Brain pericyte (primary cell): ENCODE results near the gene SAMD8.
"Not testable (repeated sequence)": the region's sequence is repeated elsewhere in the genome, so short reads cannot be mapped to it uniquely, and the experiment has no call there.

Experiments
- DNase-seq: peaks from one replicate; pipeline ENCODE4 v3.0.0-alpha.2; 2012; ENCODE audit warnings: low read depth, low spot score

Gene SAMD8

GRCh38 chr10:75140246-75140645, 28.8 kb downstream of the SAMD8 start:
- no peak for DNase-seq

- no peak for DNase-seq
Observed at GRCh38 chr10:75143353-75143752, 31.9 kb downstream of the SAMD8 start.

GRCh38 chr10:75145590-75145989, 34.1 kb downstream of the SAMD8 start:
- no peak for DNase-seq

GRCh38 chr10:75146780-75147179, 35.3 kb downstream of the SAMD8 start:
- DNase-seq: no peak

GRCh38 chr10:75150656-75151055, 39.2 kb downstream of the SAMD8 start:
- no peak for DNase-seq

- DNase-seq: no peak
Observed at GRCh38 chr10:75159519-75159918, 48.1 kb downstream of the SAMD8 start.

- no peak for DNase-seq
Observed at GRCh38 chr10:75165684-75166622, 54.5 kb downstream of the SAMD8 start.

- DNase-seq: no peak
Observed at GRCh38 chr10:75166623-75166972, 55.1 kb downstream of the SAMD8 start.

GRCh38 chr10:75168275-75168674, 56.8 kb downstream of the SAMD8 start:
- no peak for DNase-seq

- DNase-seq: no peak
Observed at GRCh38 chr10:75170215-75170614, 58.8 kb downstream of the SAMD8 start.

- DNase-seq: no peak
Observed at GRCh38 chr10:75175046-75175445, 63.6 kb downstream of the SAMD8 start.

- no peak for DNase-seq
Observed at GRCh38 chr10:75176046-75176445, 64.6 kb downstream of the SAMD8 start.

GRCh38 chr10:75176736-75177135, 65.3 kb downstream of the SAMD8 start:
- no peak for DNase-seq

- DNase-seq: no peak
Observed at GRCh38 chr10:75179657-75180177, 68.3 kb downstream of the SAMD8 start.

GRCh38 chr10:75180592-75180991, 69.1 kb downstream of the SAMD8 start:
- no peak for DNase-seq

GRCh38 chr10:75181073-75181472, 69.6 kb downstream of the SAMD8 start:
- DNase-seq: no peak

- DNase-seq: no peak
Observed at GRCh38 chr10:75186310-75186709, 74.9 kb downstream of the SAMD8 start.

- no peak for DNase-seq
Observed at GRCh38 chr10:75187961-75188426, 76.5 kb downstream of the SAMD8 start.

GRCh38 chr10:75188522-75188921, 77.1 kb downstream of the SAMD8 start:
- not testable (repeated sequence) for DNase-seq

GRCh38 chr10:75189266-75190096, 78.0 kb downstream of the SAMD8 start:
- DNase-seq: no peak

- DNase-seq: no peak
Observed at GRCh38 chr10:75191821-75192568, 80.5 kb downstream of the SAMD8 start.

GRCh38 chr10:75194625-75195024, 83.2 kb downstream of the SAMD8 start:
- DNase-seq: not testable (repeated sequence)
